Ascending aorta (tissue), 2 donors: Measurements from ENCODE around the gene GMPPB. TPM values are rescaled to one million over a fixed set of nuclear protein-coding genes. Genes with fewer than 3 reads are reported as not detected.

Source experiments
- DNase-seq, 2 donors: peaks; one replicate each; pipeline ENCODE4 v3.0.0-alpha.2; 2019; ENCODE audit warnings: low spot score in 2 of 2
- H3K27ac ChIP-seq, 2 donors: fragments of 200-600 bp; sonication (generic); one replicate each; pipeline ENCODE4 v1.5.1; 2016 to 2017; ENCODE audit warnings: mild to moderate bottlenecking in 1 of 2
- H3K27me3 ChIP-seq: fragments of 200-600 bp; sonication (generic); one replicate; pipeline ENCODE4 v1.5.1; 2017
- H3K36me3 ChIP-seq, 2 donors: fragments of 200-600 bp; sonication (generic); one replicate each; pipeline ENCODE4 v1.5.1; 2016
- H3K4me1 ChIP-seq, 2 donors: fragments of 200-600 bp; sonication (generic); one replicate each; pipeline ENCODE4 v1.5.1; 2016 to 2017; ENCODE audit warnings: mild to moderate bottlenecking in 1 of 2
- H3K4me3 ChIP-seq, 2 donors: fragments of 200-600 bp; sonication (generic); one replicate each; pipeline ENCODE4 v1.5.1; 2016 to 2017; ENCODE audit warnings: mild to moderate bottlenecking in 1 of 2
- H3K9me3 ChIP-seq, 2 donors: fragments of 200-600 bp; sonication (generic); one replicate each; pipeline ENCODE4 v1.5.1; 2016
- intact Hi-C: fragments of 100-400 bp; cut with DNase I; formaldehyde crosslinking; loops from one replicate; pipeline ENCODE4 v1.15.1; 2023
- total RNA-seq: library from RNA; depleted of rRNA; stranded (reverse); fragments of >200 nt; gene quantifications from one replicate; pipeline ENCODE4 v1.1.0, GENCODE V29; 2016
- TF ChIP-seq, protein P1 (sequence below), 3 experiments: fragments of 200-600 bp in 2 of 3; fragments of 450-650 bp in 1 of 3; sonication (generic) in 2 of 3; IDR thresholded peaks; one replicate each; pipeline ENCODE4 v1.5.1; 2016 to 2019; ENCODE audit warnings: antibody characterized with exemption in 3 of 3, mild to moderate bottlenecking in 1 of 3, moderate library complexity in 1 of 3

Gene GMPPB
- total RNA-seq = 16.4 TPM

DNA sequence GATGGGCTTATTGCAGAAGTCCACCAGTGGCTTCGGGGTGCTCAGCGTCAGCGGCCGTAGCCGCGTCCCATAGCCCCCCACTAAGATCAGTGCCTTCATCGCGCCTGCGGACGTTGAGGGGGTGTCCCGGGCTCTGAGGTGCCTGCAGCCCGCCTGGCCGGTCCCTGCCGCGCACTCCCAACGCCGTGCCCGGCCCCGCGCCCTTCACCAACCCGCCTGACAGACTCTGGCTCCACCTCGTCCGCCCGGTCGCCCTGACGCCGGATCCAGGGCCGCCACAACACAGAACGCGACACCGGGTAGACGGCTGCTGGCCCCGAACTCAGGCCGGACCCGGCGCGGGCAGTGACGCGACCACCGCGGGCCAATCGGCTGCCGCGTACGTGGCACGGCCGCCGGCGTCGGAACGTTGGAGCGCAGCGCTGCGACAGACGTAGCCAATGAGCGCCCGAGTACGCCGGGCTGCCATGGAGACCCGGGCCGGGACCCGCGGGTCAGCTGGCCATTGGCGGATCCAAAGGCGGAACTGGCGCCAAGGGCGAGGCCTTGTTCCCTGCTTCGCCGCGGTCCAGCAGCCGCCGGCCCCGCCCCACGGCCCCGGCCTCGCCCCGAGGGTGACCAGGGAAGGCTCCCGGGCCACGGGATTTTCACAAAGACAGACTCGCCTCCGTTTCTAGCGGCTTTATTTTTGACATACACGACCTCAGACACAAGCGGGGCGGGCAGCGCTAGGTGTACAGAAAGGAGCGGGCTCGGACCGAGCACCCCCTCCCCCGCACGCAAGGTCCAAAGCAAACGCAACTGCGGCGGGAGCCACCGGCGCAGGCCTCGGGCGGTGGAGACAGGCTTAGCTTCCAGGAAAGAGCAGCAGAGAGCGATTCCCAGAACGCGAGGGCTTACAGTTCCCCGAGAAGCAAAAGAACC is at the start of gene GMPPB:
Gene GMPPB (minus strand): TSS at position 324 of the 924 bp plus-strand sequence. CDS start 225 bp downstream, at position 99.
- Histone ChIP-seq H3K4me1 (peaks cover 16 to 20% of the 10 kb centered on the region in 2 donors), H3K36me3 (peaks cover 23 to 54% of the 10 kb centered on the region in 2 donors)

DNA sequence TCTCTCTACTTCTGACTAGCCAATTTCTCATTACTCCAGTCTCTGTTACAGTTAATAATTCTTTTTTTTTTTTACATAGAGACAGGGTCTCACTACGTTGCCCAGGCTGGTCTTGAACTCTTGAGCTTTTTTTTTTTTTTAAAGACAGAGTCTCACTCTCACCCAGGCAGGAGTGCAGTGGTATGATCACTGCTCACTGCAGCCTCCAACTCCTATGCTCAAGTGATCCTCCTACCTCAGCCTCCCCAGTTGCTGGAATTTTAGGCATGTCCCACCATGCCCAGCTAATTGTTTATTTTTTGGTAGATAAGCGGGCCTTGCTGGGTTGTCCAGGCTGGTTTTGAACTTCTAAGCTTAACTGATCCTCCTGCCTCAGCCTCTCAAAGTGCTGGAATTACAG is 49.0 kb upstream of the GMPPB start:
- Histone ChIP-seq H3K4me3 (no peak overlapping the region), H3K4me1 (no peaks in the 10 kb centered on the region), H3K9me3 (no peaks in the 10 kb centered on the region), H3K27ac (no peak overlapping the region), H3K27me3 (no peaks in the 10 kb centered on the region), H3K36me3 (peaks cover 6 to 18% of the 10 kb centered on the region in 2 donors)
- TF ChIP-seq, protein P1, sequence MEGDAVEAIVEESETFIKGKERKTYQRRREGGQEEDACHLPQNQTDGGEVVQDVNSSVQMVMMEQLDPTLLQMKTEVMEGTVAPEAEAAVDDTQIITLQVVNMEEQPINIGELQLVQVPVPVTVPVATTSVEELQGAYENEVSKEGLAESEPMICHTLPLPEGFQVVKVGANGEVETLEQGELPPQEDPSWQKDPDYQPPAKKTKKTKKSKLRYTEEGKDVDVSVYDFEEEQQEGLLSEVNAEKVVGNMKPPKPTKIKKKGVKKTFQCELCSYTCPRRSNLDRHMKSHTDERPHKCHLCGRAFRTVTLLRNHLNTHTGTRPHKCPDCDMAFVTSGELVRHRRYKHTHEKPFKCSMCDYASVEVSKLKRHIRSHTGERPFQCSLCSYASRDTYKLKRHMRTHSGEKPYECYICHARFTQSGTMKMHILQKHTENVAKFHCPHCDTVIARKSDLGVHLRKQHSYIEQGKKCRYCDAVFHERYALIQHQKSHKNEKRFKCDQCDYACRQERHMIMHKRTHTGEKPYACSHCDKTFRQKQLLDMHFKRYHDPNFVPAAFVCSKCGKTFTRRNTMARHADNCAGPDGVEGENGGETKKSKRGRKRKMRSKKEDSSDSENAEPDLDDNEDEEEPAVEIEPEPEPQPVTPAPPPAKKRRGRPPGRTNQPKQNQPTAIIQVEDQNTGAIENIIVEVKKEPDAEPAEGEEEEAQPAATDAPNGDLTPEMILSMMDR (IDR thresholded peaks at IDR 0.05) = no peak
- DNase-seq = no peak
- intact Hi-C loops = no loop called here

More for the DNA sequence above, at the start of gene GMPPB:
- DNase-seq = peak; percentile 92 to 97
- TF ChIP-seq, protein P1 (IDR thresholded peaks at IDR 0.05) = no peak
- Histone ChIP-seq H3K27ac (peak within 1 kb of the TSS; percentile 93 to 97), H3K27me3 (no peaks in the 10 kb centered on the region), H3K4me3 (peak within 1 kb of the TSS; percentile 86 to 98), H3K9me3 (no peaks in the 10 kb centered on the region)
- intact Hi-C loops = loop anchor here (1.0 to 10.0 kb wide), 4 partner anchors 35 to 131 kb away; partner anchors contain the start of genes APEH, IP6K1, MST1 and RNF123

DNA sequence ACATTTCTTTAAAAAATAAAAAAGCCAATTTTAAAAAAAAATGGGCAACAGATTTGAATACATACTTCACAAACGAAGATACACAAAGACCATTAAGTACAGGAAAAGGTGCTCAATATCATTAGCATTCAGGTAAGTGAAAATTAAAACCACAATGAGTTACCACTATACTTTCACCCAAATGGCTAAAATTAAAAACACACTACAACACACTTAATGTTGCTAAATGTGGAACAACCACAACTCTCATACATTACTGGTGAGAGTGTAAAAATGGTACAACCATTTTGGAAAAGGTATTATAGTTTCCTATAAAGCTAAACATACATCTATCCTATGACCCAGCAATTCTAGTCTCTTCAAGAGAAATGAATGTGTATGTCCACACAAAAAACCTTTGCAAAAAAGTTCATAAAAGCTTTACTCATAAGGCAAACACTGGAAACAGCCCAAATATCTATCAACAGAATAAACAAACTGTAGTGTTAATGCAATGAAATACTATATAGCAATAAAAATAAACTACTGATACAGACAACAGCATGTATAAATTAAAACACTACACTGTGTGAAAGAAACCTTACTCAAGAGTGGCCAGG is 47.7 kb upstream of the GMPPB start:
- intact Hi-C loops = no loop called here
- Histone ChIP-seq H3K4me1 (no peaks in the 10 kb centered on the region), H3K27me3 (no peaks in the 10 kb centered on the region), H3K9me3 (no peaks in the 10 kb centered on the region), H3K27ac (no peak overlapping the region), H3K4me3 (no peak overlapping the region), H3K36me3 (peaks cover 0 to 9% of the 10 kb centered on the region in 2 donors)
- DNase-seq = no peak
- TF ChIP-seq, protein P1 (IDR thresholded peaks at IDR 0.05) = no peak

DNA sequence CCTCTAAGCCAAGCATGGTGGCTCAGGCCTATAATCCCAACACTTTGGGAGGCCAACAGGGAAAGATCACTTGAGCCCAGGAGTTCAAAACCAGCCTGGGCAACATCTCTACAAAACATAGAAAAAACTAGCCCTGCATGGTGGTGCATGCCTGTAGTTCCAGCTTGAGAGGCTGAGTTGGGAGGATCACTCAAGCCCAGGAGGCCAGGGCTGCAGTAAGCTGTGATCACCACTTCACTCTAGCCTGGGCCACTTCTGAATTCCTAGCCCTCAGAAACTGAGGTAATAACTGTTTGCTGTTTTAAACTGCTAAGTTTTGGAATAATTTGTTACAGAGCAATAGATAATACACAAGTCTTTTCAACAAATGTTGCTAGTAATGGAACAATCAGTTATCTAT is 46.2 kb upstream of the GMPPB start:
- H3K36me3 ChIP-seq = peaks cover 4 to 11% of the 10 kb centered on the region in 2 donors
- no peaks in the 10 kb centered on the region for H3K9me3 ChIP-seq
- no peaks in the 10 kb centered on the region for H3K4me1 ChIP-seq
- DNase-seq = no peak
- intact Hi-C loops = no loop called here
- H3K4me3 ChIP-seq = no peak overlapping the region
- H3K27ac ChIP-seq = no peak overlapping the region
- no peaks in the 10 kb centered on the region for H3K27me3 ChIP-seq
- TF ChIP-seq, protein P1 (IDR thresholded peaks at IDR 0.05) = no peak

DNA sequence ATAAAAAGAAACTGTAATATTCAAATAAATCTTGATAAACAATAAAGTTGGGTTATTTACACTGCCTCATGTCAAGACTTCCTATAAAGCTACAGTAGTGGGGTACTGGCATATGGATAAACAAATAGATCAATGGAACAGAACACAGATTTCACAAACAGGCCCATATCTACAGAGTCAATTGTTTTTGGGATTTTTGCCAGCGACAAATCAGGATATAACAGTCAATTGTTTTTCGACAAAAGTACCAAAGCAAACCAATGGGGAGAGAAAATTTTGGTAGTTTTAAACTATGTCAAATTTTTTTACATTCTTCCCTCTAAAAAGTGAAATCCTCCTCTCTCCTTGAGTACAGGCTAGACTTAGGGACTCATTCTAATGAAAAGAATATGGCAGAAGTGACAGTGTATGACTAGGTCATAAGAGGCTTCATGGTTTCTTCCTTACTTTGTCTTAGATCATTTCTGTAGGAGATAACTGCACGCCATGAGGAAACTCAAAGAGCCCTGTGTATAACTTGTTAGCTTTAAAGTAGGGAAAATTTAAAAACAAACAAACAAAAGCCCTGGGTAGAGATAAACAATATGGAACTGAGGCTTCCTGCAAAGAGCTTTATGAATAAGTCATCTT is 45.6 kb upstream of the GMPPB start:
- no peak for DNase-seq
- intact Hi-C loops = no loop called here
- Histone ChIP-seq H3K27ac (no peak overlapping the region), H3K27me3 (no peaks in the 10 kb centered on the region), H3K36me3 (peaks cover 4 to 11% of the 10 kb centered on the region in 2 donors), H3K4me3 (no peak overlapping the region), H3K9me3 (no peaks in the 10 kb centered on the region), H3K4me1 (no peaks in the 10 kb centered on the region)
- TF ChIP-seq, protein P1 (IDR thresholded peaks at IDR 0.05) = no peak
